Chondrocyte (in vitro differentiated cells): Measurements from ENCODE around the gene SLC39A11. TPM values are rescaled to one million over a fixed set of nuclear protein-coding genes. Genes with fewer than 3 reads are reported as not detected.
"Not testable (repeated sequence)": the region's sequence is repeated elsewhere in the genome, so short reads cannot be mapped to it uniquely, and the experiment has no call there.

Experiments used
- DNase-seq: peaks from one replicate; pipeline ENCODE4 v3.0.0; 2021; ENCODE audit warnings: mixed read lengths, low spot score
- H3K27ac Mint-ChIP-seq: one replicate; pipeline ENCODE4 v1.8.0; 2021; ENCODE audit warnings: mild to moderate bottlenecking, moderate library complexity, mixed read lengths; ENCODE audit not compliant: unreplicated experiment
- H3K27me3 Mint-ChIP-seq: 2 replicates; pipeline ENCODE4 v1.8.0; 2021; ENCODE audit warnings: low read depth, mixed read lengths
- H3K36me3 Mint-ChIP-seq: 2 replicates; pipeline ENCODE4 v1.8.0; 2021; ENCODE audit warnings: low read depth, mixed read lengths
- H3K4me1 Mint-ChIP-seq: 2 replicates; pipeline ENCODE4 v1.8.0; 2021; ENCODE audit warnings: low read depth, mild to moderate bottlenecking, mixed read lengths
- H3K4me3 Mint-ChIP-seq: one replicate; pipeline ENCODE4 v1.8.0; 2021; ENCODE audit warnings: mild to moderate bottlenecking, moderate library complexity, mixed read lengths; ENCODE audit not compliant: unreplicated experiment
- H3K9me3 Mint-ChIP-seq: 2 replicates; pipeline ENCODE4 v1.8.0; 2021; ENCODE audit warnings: low read depth, mixed read lengths
- CTCF ChIP-seq: fragments of 200-600 bp; sonication (generic); IDR thresholded peaks from 2 replicates; pipeline ENCODE4 v1.5.0; 2021; ENCODE audit warnings: antibody characterized with exemption, mild to moderate bottlenecking, moderate library complexity
- total RNA-seq: library from RNA; stranded (reverse); gene quantifications from 3 replicates; pipeline ENCODE4 v1.2.1, GENCODE V29; 2021

Gene SLC39A11
- total RNA-seq, 1 donor from 2014 or later: 25.3 TPM

GRCh38 chr17:73007407-73007806 lies 85.1 kb downstream of the SLC39A11 start:
- no peak for TF ChIP-seq CTCF
- no peaks in the 10 kb centered on the region for H3K36me3 Mint-ChIP-seq
- peak overlapping the region; percentile 65 for H3K27ac Mint-ChIP-seq
- no peaks in the 10 kb centered on the region for H3K27me3 Mint-ChIP-seq
- peaks cover 37% of the 10 kb centered on the region for H3K4me1 Mint-ChIP-seq
- no peaks in the 10 kb centered on the region for H3K9me3 Mint-ChIP-seq
- DNase-seq: no peak
- H3K4me3 Mint-ChIP-seq: no peak overlapping the region

- no peak for TF ChIP-seq CTCF
- Mint-ChIP-seq H3K27me3 (no peaks in the 10 kb centered on the region), H3K9me3 (no peaks in the 10 kb centered on the region), H3K27ac (no peak overlapping the region), H3K4me1 (peaks cover 27% of the 10 kb centered on the region), H3K36me3 (no peaks in the 10 kb centered on the region), H3K4me3 (no peak overlapping the region)
- no peak for DNase-seq
Observed at GRCh38 chr17:73005360-73005759, 87.1 kb downstream of the SLC39A11 start.

- no peak for TF ChIP-seq CTCF
- no peaks in the 10 kb centered on the region for H3K36me3 Mint-ChIP-seq
- no peaks in the 10 kb centered on the region for H3K27me3 Mint-ChIP-seq
- H3K27ac Mint-ChIP-seq: no peak overlapping the region
- no peak overlapping the region for H3K4me3 Mint-ChIP-seq
- no peak for DNase-seq
- peaks cover 21% of the 10 kb centered on the region for H3K4me1 Mint-ChIP-seq
- H3K9me3 Mint-ChIP-seq: no peaks in the 10 kb centered on the region
Observed at GRCh38 chr17:73003487-73003886, 89.0 kb downstream of the SLC39A11 start.

GRCh38 chr17:73000832-73001231 lies 91.7 kb downstream of the SLC39A11 start:
- no peak for TF ChIP-seq CTCF
- H3K27me3 Mint-ChIP-seq: no peaks in the 10 kb centered on the region
- peaks cover 3% of the 10 kb centered on the region for H3K9me3 Mint-ChIP-seq
- no peak for DNase-seq
- H3K4me3 Mint-ChIP-seq: no peak overlapping the region
- H3K27ac Mint-ChIP-seq: no peak overlapping the region
- no peaks in the 10 kb centered on the region for H3K36me3 Mint-ChIP-seq
- H3K4me1 Mint-ChIP-seq: peaks cover 5% of the 10 kb centered on the region

GRCh38 chr17:72999474-72999873 lies 93.0 kb downstream of the SLC39A11 start:
- H3K27me3 Mint-ChIP-seq, H3K4me1 Mint-ChIP-seq, DNase-seq, H3K4me3 Mint-ChIP-seq, H3K27ac Mint-ChIP-seq, H3K36me3 Mint-ChIP-seq, H3K9me3 Mint-ChIP-seq: not testable (repeated sequence)

GRCh38 chr17:72998343-72998742 lies 94.1 kb downstream of the SLC39A11 start:
- Mint-ChIP-seq H3K4me3 (no peak overlapping the region), H3K36me3 (no peaks in the 10 kb centered on the region), H3K4me1 (peaks cover 5% of the 10 kb centered on the region), H3K27me3 (no peaks in the 10 kb centered on the region), H3K9me3 (peaks cover 5% of the 10 kb centered on the region), H3K27ac (no peak overlapping the region)
- no peak for TF ChIP-seq CTCF
- DNase-seq: no peak
